Endothelial cell of umbilical vein (primary cell): ENCODE results near the gene DRC7. TPM values are rescaled to one million over a fixed set of nuclear protein-coding genes. Genes with fewer than 3 reads are reported as not detected.

Experiments
- BruUV-seq: library from RNA; stranded (reverse); fragments of 400-500 nt; replicated peaks from 2 replicates; lab custom pipeline; 2021; lab: Mats Ljungman, UMichigan
- CTCF ChIA-PET: fragments of 300-600, 350-600 bp; sonication (Branson Sonifier 250); formaldehyde crosslinking; loops from one replicate; lab custom pipeline; 2021; ENCODE audit warnings: antibody characterized with exemption, inconsistent platforms; lab: Charles Lee
- POLR2A ChIA-PET: fragments of 300-600, 350-600 bp; sonication (Branson Sonifier 250); formaldehyde crosslinking; loops from one replicate; lab custom pipeline; 2021; ENCODE audit warnings: antibody characterized with exemption, inconsistent platforms; lab: Charles Lee
- DNase-seq: peaks from one replicate; pipeline ENCODE4 v3.0.0-alpha.2; 2011; ENCODE audit warnings: low read depth, low spot score
- FAIRE-seq: peaks from 2 replicates; lab custom pipeline; 2011; peaks lifted over from hg19 to GRCh38; lab: Jason Lieb, UNC
- H2AFZ ChIP-seq: 2 replicates; pipeline ENCODE4 v1.6.0; 2012; ENCODE audit warnings: low read depth, low read length, control low read depth, inconsistent platforms
- H3K27ac ChIP-seq: 2 replicates; pipeline ENCODE4 v1.5.1; 2011; ENCODE audit warnings: low read depth, mild to moderate bottlenecking, control low read depth, low read length, moderate library complexity; ENCODE audit not compliant: insufficient read depth
- H3K27me3 ChIP-seq, 2 experiments: 2 replicates each; pipeline versions ENCODE4 v1.6.0 to v1.6.1; 2011; ENCODE audit warnings: low read length in 2 of 2, mixed read lengths in 1 of 2; ENCODE audit not compliant: control insufficient read depth in 2 of 2, insufficient read depth in 2 of 2
- H3K36me3 ChIP-seq, 2 experiments: 2 replicates in 1 of 2; 3 replicates in 1 of 2; pipeline ENCODE4 v1.5.1; 2011; ENCODE audit warnings: low read length in 2 of 2, mild to moderate bottlenecking in 1 of 2, moderate library complexity in 1 of 2; ENCODE audit not compliant: control insufficient read depth in 2 of 2, insufficient read depth in 2 of 2; ENCODE audit errors: extremely low read depth in 1 of 2
- H3K4me1 ChIP-seq: 3 replicates; pipeline ENCODE4 v1.5.1; 2011; ENCODE audit warnings: mild to moderate bottlenecking, low read length; ENCODE audit not compliant: control insufficient read depth, insufficient read depth; ENCODE audit errors: extremely low read depth
- H3K4me2 ChIP-seq: 2 replicates; pipeline ENCODE4 v1.6.1; 2011; ENCODE audit warnings: low read length, control low read depth, mixed read lengths; ENCODE audit not compliant: insufficient read depth
- H3K4me3 ChIP-seq, 3 experiments: fragments of 200-600 bp in 1 of 3; sonication (generic), shearing (Covaris generic) in 1 of 3; replicated peaks in 1 of 3; 2 replicates each; pipeline ENCODE4 v1.5.1; 2011 to 2016; ENCODE audit warnings: control low read depth in 3 of 3, low read length in 3 of 3, mild to moderate bottlenecking in 2 of 3, inconsistent platforms in 1 of 3, low read depth in 1 of 3, moderate library complexity in 1 of 3; ENCODE audit not compliant: insufficient read depth in 1 of 3
- H3K79me2 ChIP-seq: 2 replicates; pipeline ENCODE4 v1.6.0; 2012; ENCODE audit warnings: low read length, inconsistent platforms; ENCODE audit not compliant: control insufficient read depth, insufficient read depth
- H3K9ac ChIP-seq: replicated peaks from 2 replicates; pipeline ENCODE3; 2011; ENCODE audit warnings: low read length, control low read depth; ENCODE audit not compliant: insufficient read depth; ENCODE audit errors: extremely low read depth
- H3K9me1 ChIP-seq: replicated peaks from 3 replicates; pipeline ENCODE4 v1.6.0; 2011; ENCODE audit warnings: mild to moderate bottlenecking, low read length; ENCODE audit not compliant: control insufficient read depth, insufficient read depth; ENCODE audit errors: extremely low read depth
- H3K9me3 ChIP-seq: replicated peaks from 2 replicates; pipeline ENCODE4 v1.5.1; 2012; ENCODE audit warnings: low read length, inconsistent platforms; ENCODE audit not compliant: control insufficient read depth, insufficient read depth
- H4K20me1 ChIP-seq: replicated peaks from 2 replicates; pipeline ENCODE3; 2011; ENCODE audit warnings: mild to moderate bottlenecking, low read length; ENCODE audit not compliant: control insufficient read depth, insufficient read depth; ENCODE audit errors: extremely low read depth
- EZH2 ChIP-seq: IDR thresholded peaks from 2 replicates; pipeline ENCODE4 v1.6.1; 2012; ENCODE audit warnings: borderline replicate concordance, low read depth, mild to moderate bottlenecking, moderate library complexity, low read length, inconsistent platforms; ENCODE audit not compliant: severe bottlenecking
- FOS ChIP-seq: IDR thresholded peaks from 2 replicates; pipeline ENCODE4 v1.6.1; 2011; ENCODE audit warnings: mild to moderate bottlenecking, low read length, moderate library complexity, borderline replicate concordance; ENCODE audit not compliant: insufficient read depth
- GATA2 ChIP-seq: IDR thresholded peaks from 2 replicates; pipeline ENCODE4 v1.7.0; 2011; ENCODE audit warnings: low read depth, mild to moderate bottlenecking, moderate library complexity, mixed read lengths, low read length; ENCODE audit not compliant: insufficient read length, insufficient read depth
- JUN ChIP-seq: IDR thresholded peaks from 2 replicates; pipeline ENCODE4 v1.6.1; 2011; ENCODE audit warnings: borderline replicate concordance, low read depth; ENCODE audit not compliant: insufficient read length, insufficient read depth
- MYC ChIP-seq: IDR thresholded peaks from one replicate; pipeline ENCODE4 v1.6.1; 2011; ENCODE audit warnings: mild to moderate bottlenecking, low read depth, low read length
- POLR2A ChIP-seq: IDR thresholded peaks from 2 replicates; pipeline ENCODE4 v1.6.1; 2012; ENCODE audit warnings: low read depth, mild to moderate bottlenecking, control low read depth, low read length
- POLR2AphosphoS5 ChIP-seq: IDR thresholded peaks from 2 replicates; pipeline ENCODE4 v1.6.1; 2012; ENCODE audit warnings: low read depth, mild to moderate bottlenecking, control low read depth, low read length, moderate library complexity; ENCODE audit not compliant: insufficient read depth
- dilution Hi-C: fragments of 300-500 bp; cut with MboI; formaldehyde crosslinking; loops from one replicate; pipeline ENCODE4 v1.15.0; 2019; ENCODE audit warnings: low sequenced_read_pairs; ENCODE audit not compliant: extremely low pct_ligation_motif_present
- intact Hi-C: fragments of 100-400 bp; cut with micrococcal nuclease; formaldehyde crosslinking; loops from one replicate; pipeline ENCODE4 v1.10.0; 2022
- polyA plus RNA-seq, 4 experiments: library from polyadenylated mRNA; depleted of rRNA in 3 of 4; stranded (reverse) in 3 of 4; unstranded in 1 of 4; fragments of >200 nt; gene quantifications; 2 replicates each; pipeline versions ENCODE4 v1.2.1 to v1.2.3, GENCODE V29; 2011 to 2012; ENCODE audit warnings: missing spikeins in 1 of 4
- total RNA-seq: library from RNA; stranded (reverse); gene quantifications from 2 replicates; pipeline ENCODE4 v1.2.3, GENCODE V29; 2021
- TF ChIP-seq, protein P1 (sequence below): IDR thresholded peaks from 2 replicates; pipeline ENCODE4 v1.6.1; 2011; ENCODE audit not compliant: insufficient read depth, insufficient read length
- TF ChIP-seq, protein P2 (sequence below), 2 donors: IDR thresholded peaks; 1 replicate in 1 of 2; 2 replicates in 1 of 2; pipeline ENCODE4 v1.5.1; 2011; ENCODE audit warnings: low read length in 2 of 2, mild to moderate bottlenecking in 2 of 2, moderate library complexity in 2 of 2, control low read depth in 1 of 2, inconsistent platforms in 1 of 2, low read depth in 1 of 2; ENCODE audit not compliant: insufficient read depth in 1 of 2; ENCODE audit errors: extremely low read depth in 1 of 2

The DRC7 gene
- total and polyA plus RNA-seq, 2 donors (not counting 3 experiments of a cell fraction or from before 2014, with no cell fraction given) = 0.13 to 0.77 TPM

DNA sequence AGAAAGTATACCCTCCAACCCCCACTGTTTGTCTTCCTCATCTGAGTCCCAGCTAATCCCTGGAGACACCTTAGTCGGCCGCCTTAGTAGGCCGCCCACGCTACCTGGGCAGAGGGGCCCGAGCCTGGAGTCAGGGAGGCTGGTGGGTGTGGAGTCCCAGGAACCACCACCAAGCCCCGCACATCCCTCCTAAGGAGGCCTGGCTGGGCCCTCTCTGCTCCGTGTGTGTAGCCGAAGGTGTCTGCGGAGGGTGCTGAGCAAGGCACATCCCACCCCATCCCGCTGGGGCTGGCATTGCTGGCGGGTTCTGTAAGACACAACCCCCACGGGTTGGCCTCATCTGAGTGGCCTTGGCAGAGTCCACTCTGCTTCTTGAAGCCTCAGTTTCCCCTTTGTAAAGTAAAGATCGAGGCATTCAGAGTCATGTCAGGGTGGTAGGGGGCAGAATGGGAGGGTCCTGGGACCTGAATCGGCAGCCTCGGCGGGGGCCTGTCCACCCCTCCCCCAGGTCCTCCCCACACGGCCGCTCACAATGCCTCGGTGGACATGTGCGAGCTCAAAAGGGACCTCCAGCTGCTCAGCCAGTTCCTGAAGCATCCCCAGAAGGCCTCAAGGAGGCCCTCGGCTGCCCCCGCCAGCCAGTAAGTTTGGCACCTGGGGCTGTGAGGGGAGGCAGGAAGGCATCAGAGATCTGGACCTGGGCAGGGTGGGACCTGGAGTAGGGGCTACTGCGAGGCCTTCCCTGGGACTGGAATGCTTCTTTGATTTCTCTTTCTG lies 41.7 kb upstream of the DRC7 start:
- CTCF ChIA-PET = interaction anchor here (1.1 to 3.9 kb wide), 7 partner anchors 9 to 77 kb away, joined by 3 to 36 read pairs (median 5); no protein-coding TSS in a partner anchor
- H3K4me3 ChIP-seq = no peak overlapping the region
- H4K20me1 ChIP-seq = no peaks in the 10 kb centered on the region
- BruUV-seq = no TSS peak
- no peaks in the 10 kb centered on the region for H3K27me3 ChIP-seq
- dilution Hi-C loops = no loop called here
- H3K9ac ChIP-seq = no peak overlapping the region
- peaks cover 3 to 9% of the 10 kb centered on the region in 2 experiments for H3K36me3 ChIP-seq
- H3K9me1 ChIP-seq = no peaks in the 10 kb centered on the region
- TF ChIP-seq POLR2A (no peak), FOS (no peak), JUN (no peak), GATA2 (no peak), POLR2AphosphoS5 (no peak), MYC (no peak), EZH2 (no peak)
- TF ChIP-seq, protein P1, sequence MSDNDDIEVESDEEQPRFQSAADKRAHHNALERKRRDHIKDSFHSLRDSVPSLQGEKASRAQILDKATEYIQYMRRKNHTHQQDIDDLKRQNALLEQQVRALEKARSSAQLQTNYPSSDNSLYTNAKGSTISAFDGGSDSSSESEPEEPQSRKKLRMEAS = no peak
- TF ChIP-seq, protein P2, sequence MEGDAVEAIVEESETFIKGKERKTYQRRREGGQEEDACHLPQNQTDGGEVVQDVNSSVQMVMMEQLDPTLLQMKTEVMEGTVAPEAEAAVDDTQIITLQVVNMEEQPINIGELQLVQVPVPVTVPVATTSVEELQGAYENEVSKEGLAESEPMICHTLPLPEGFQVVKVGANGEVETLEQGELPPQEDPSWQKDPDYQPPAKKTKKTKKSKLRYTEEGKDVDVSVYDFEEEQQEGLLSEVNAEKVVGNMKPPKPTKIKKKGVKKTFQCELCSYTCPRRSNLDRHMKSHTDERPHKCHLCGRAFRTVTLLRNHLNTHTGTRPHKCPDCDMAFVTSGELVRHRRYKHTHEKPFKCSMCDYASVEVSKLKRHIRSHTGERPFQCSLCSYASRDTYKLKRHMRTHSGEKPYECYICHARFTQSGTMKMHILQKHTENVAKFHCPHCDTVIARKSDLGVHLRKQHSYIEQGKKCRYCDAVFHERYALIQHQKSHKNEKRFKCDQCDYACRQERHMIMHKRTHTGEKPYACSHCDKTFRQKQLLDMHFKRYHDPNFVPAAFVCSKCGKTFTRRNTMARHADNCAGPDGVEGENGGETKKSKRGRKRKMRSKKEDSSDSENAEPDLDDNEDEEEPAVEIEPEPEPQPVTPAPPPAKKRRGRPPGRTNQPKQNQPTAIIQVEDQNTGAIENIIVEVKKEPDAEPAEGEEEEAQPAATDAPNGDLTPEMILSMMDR (IDR thresholded peaks at IDR 0.05; ENCODE audit: extremely low read depth in 1 of 2, insufficient read depth in 1 of 2, low read depth in 1 of 2, low read length in 2 of 2) = no peak
- DNase-seq (no peak), FAIRE-seq (no peak)
- H3K27ac ChIP-seq = no peak overlapping the region
- peaks cover 30% of the 10 kb centered on the region for H3K4me1 ChIP-seq
- peaks cover 6% of the 10 kb centered on the region for H3K79me2 ChIP-seq
- intact Hi-C loops = no loop called here
- H3K9me3 ChIP-seq = no peaks in the 10 kb centered on the region
- POLR2A ChIA-PET = no interaction called here
- H3K4me2 ChIP-seq = no peak overlapping the region
- H2AFZ ChIP-seq = no peak overlapping the region
